GM18507 (cell line): ENCODE data around the gene LCN1.

Experiments
- DNase-seq: peaks from one replicate; pipeline ENCODE4 v3.0.0; 2011; ENCODE audit warnings: low read depth; ENCODE audit not compliant: insufficient read length; ENCODE audit errors: extremely low spot score
- FAIRE-seq: peaks from 2 replicates; lab custom pipeline; 2011; peaks lifted over from hg19 to GRCh38; lab: Jason Lieb, UNC

LCN1 gene

DNA sequence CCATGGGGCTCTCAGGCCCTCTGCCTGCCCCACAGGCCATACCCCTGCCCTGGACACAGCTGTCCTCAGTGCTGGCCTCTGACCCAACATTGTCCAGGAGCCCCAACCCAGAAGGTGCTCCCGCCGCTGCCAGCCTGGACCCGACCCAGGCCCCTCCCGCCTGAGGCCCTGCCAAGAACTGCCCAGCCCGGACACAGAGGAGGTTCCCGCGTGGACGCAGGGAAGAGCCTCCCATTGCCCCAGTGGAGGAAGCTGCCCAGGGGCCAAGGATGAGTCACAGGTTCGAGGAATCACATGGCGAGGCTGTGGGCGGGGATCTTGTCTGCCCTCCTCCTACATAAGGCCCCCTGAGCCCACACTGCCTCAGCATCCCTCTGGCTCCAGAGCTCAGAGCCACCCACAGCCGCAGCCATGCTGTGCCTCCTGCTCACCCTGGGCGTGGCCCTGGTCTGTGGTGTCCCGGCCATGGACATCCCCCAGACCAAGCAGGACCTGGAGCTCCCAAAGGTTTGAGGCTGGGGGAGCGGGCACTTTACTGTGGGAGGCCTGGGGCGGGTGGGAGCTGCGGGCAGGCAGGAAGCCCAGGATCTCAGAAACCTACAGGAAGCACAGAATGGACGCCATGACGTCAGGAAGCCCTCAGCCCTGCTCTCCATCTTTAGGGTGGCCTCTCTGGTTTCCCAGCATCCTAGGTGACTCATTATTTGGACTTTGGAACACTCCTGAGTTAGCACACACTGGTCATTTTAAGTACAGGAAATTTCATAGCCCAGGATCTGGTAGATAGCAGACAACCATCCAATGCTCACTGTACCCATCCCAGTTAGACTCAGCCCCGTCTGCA is 40.4 kb downstream of the LCN1 start, which contains the start of gene PAEP:
Gene PAEP, plus strand, starts transcription at position 366 of the 844 bp plus-strand sequence.
- DNase-seq, result no peak
- no peak for FAIRE-seq

DNA sequence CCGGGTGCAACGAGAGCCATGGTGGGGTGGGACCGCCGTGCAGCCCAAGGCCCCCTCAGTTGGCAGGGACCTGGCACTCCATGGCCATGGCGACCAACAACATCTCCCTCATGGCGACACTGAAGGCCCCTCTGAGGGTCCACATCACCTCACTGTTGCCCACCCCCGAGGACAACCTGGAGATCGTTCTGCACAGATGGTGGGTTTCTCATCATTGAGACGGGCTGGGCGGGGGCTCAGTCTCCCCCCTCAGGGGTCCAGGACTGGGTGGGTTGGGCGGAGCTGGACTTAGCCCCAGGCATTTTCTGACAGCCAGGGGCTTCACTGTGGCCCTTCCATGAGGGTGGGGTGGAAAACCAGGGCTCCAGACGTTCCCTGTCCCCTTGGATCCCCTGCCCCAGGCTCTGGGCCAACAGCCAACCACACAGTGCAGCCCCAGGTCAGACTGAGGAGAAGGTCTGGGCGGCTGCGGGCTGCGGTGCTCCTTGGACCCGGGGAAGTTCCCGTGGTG is 41.0 kb downstream of the LCN1 start:
- DNase-seq (no peak), FAIRE-seq (no peak)

GRCh38 chr9:135563039-135563476 is 41.8 kb downstream of the LCN1 start:
- no peak for FAIRE-seq

DNA sequence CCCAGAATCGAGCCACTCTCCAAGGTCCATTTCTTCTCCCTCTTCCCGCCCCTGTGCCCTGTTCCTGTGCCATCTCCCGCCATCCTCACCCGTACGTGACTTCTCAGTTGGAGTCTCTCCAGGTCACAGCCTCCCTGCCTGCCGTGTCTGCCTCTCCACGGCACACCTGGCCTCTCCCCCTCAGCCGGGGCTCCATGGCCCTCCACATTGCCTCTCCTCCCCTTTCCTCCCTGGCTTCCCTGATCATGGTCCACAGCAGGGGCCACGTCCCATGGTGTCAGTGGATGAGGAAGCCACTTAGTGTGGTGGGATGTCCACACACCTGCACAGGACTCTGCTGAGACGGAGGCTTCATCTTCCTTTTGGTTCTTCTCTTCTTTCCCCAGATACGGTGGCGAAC is 42.6 kb downstream of the LCN1 start:
- FAIRE-seq (no peak), DNase-seq (no peak)

More at GRCh38 chr9:135563039-135563476, 41.8 kb downstream of the LCN1 start:
- DNase-seq, result no peak

DNA sequence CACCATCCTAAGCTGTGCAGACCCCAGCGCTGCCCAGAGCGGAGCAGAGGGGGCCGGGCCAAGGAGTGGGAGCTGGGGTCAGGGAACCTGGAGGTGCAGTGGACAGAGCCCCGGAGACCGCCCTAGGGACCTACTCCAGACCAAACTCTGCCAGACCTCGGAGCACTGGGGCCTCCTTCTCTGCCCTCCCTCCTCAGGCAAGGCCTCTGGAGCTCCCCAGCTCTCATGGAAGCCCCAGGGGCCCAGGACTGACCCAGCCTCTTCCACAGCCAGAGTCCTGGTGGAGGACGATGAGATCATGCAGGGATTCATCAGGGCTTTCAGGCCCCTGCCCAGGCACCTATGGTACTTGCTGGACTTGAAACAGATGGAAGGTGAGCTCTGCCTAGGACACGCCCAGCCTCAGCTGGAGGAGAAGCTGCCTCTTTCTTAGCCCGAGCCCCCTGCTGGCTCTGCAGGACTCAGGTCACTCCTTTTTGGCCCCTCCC is 43.9 kb downstream of the LCN1 start:
- DNase-seq, result no peak

GRCh38 chr9:135565636-135566035 is 44.4 kb downstream of the LCN1 start:
- DNase-seq (no peak), FAIRE-seq (no peak)

More for the DNA sequence above, 43.9 kb downstream of the LCN1 start:
- no peak for FAIRE-seq

DNA sequence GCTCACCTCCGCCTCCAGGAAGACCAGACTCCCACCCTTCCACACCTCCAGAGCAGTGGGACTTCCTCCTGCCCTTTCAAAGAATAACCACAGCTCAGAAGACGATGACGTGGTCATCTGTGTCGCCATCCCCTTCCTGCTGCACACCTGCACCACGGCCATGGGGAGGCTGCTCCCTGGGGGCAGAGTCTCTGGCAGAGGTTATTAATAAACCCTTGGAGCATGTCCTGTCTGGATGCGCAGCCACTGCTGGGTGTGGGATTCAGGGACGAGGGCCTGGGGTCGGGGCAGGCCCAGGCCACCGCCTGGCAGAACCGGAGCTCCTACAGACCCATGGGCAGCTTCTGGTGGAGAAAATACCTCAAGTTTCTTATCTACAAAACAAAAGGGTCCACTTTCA is 45.3 kb downstream of the LCN1 start:
- DNase-seq, result no peak
- FAIRE-seq, result no peak

DNA sequence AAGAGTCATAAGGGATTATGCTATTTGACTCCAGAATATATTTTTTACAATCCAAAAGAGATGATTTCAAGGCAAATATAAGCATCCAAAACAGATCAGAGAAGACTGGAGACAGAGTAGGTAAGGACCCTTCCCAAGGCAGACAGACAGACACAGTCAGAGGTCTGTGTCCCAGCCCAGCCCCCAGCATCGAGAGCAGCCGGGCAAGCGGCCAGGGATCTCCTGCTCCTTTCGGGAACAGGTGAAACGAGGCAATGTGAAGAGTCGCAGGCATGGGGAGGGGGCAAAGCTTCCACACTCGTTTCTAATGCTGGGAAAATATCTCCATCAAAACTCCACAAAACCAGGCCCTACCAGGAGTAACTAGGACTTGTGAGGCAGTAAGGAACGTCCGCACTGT is 46.1 kb downstream of the LCN1 start:
- FAIRE-seq (no peak), DNase-seq (no peak)

GRCh38 chr9:135568026-135568425 is 46.8 kb downstream of the LCN1 start:
- DNase-seq, result no peak
- FAIRE-seq, result no peak

DNA sequence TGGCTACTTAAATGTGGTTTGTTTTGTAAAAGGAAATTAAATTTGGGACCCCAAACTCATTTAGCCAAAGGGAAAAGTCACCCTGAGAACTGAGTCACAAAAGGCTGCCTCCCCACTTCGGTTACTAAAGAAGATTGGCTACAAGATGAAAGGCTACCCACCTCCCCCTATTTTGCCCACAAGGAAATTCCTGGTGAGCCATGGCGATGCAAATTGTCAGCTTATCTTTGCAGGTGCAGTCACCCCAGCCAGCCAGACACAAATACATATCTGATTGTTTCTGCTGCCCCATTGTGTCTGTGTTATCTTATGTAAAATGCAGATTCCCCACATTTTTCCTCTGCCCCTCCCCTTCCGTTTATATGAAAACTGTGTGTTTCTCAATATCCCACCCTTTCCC is 49.2 kb downstream of the LCN1 start:
- DNase-seq (no peak), FAIRE-seq (no peak)

- FAIRE-seq (no peak), DNase-seq (no peak)
Measured at GRCh38 chr9:135572233-135572632, 51.0 kb downstream of the LCN1 start.

GRCh38 chr9:135573124-135573523 is 51.9 kb downstream of the LCN1 start:
- DNase-seq (no peak), FAIRE-seq (no peak)

DNA sequence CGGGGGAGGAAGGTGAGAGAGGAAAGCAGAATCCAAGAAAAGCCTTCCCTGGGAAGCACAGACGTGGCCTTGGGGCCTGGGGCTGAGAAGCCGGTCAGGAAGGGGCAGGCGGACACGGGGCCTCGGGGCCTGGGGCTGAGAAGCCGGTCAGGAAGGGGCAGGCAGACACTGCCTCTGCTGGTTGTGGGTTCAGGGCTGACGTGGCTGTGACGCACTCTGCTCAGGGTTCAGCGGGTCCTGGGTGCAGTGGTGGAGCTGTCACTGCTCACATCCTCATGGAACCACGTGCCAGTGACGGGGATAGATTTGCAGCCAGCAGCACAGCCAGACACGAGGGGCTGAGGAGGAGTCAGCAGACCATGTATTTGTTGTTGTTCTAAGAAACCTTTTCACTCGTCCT is 53.1 kb downstream of the LCN1 start:
- no peak for FAIRE-seq
- DNase-seq, result no peak

GRCh38 chr9:135574943-135575342 is 53.7 kb downstream of the LCN1 start:
- FAIRE-seq (no peak), DNase-seq (no peak)
